Activated B cell treated with CpG ODN at 0.5 μM for 24 hours (primary cell): Measurements from ENCODE around the gene PLK5. TPM values are rescaled to one million over a fixed set of nuclear protein-coding genes. Genes with fewer than 3 reads are reported as not detected.

ENCODE experiments used
- ATAC-seq: fragments of 200-7000 bp; cut with Tn5 transposase; one replicate; pipeline ENCODE4 v1.10.0; 2021; ENCODE audit warnings: low read depth, mild to moderate bottlenecking, moderate library complexity
- CTCF ChIA-PET: fragments of 350-600 bp; sonication (Branson Sonifier 250); formaldehyde crosslinking; loops from one replicate; lab custom pipeline; 2021; ENCODE audit warnings: antibody characterized with exemption; lab: Charles Lee
- POLR2A ChIA-PET: fragments of 350-600 bp; sonication (Branson Sonifier 250); formaldehyde crosslinking; loops from one replicate; lab custom pipeline; 2021; ENCODE audit warnings: antibody characterized with exemption; lab: Charles Lee
- DNase-seq: peaks from one replicate; pipeline ENCODE4 v3.0.0; 2022
- H3K27ac Mint-ChIP-seq: one replicate; pipeline ENCODE4 v1.8.0; 2020; ENCODE audit warnings: mixed read lengths
- H3K27me3 Mint-ChIP-seq: one replicate; pipeline ENCODE4 v1.8.0; 2021; ENCODE audit warnings: mixed read lengths
- H3K36me3 Mint-ChIP-seq: one replicate; pipeline ENCODE4 v1.8.0; 2021; ENCODE audit warnings: low read depth, mixed read lengths
- H3K4me1 Mint-ChIP-seq: one replicate; pipeline ENCODE4 v1.8.0; 2021; ENCODE audit warnings: mixed read lengths
- H3K4me3 Mint-ChIP-seq: one replicate; pipeline ENCODE4 v1.8.0; 2020; ENCODE audit warnings: mild to moderate bottlenecking, mixed read lengths
- H3K9me3 Mint-ChIP-seq: one replicate; pipeline ENCODE4 v1.8.0; 2020; ENCODE audit warnings: mixed read lengths
- intact Hi-C: fragments of 100-400 bp; cut with micrococcal nuclease; formaldehyde crosslinking; loops from one replicate; pipeline ENCODE4 v1.15.1; 2024
- total RNA-seq: library from RNA; stranded (reverse); gene quantifications from 2 replicates; pipeline ENCODE4 v1.2.3, GENCODE V29; 2022
- TF ChIP-seq, protein P1 (sequence below): fragments of 200-600 bp; IDR thresholded peaks from one replicate; pipeline ENCODE4 v1.8.0; 2022; ENCODE audit warnings: antibody characterized with exemption, mild to moderate bottlenecking

Gene PLK5
- total RNA-seq, 1 donor from 2014 or later, result not detected

DNA sequence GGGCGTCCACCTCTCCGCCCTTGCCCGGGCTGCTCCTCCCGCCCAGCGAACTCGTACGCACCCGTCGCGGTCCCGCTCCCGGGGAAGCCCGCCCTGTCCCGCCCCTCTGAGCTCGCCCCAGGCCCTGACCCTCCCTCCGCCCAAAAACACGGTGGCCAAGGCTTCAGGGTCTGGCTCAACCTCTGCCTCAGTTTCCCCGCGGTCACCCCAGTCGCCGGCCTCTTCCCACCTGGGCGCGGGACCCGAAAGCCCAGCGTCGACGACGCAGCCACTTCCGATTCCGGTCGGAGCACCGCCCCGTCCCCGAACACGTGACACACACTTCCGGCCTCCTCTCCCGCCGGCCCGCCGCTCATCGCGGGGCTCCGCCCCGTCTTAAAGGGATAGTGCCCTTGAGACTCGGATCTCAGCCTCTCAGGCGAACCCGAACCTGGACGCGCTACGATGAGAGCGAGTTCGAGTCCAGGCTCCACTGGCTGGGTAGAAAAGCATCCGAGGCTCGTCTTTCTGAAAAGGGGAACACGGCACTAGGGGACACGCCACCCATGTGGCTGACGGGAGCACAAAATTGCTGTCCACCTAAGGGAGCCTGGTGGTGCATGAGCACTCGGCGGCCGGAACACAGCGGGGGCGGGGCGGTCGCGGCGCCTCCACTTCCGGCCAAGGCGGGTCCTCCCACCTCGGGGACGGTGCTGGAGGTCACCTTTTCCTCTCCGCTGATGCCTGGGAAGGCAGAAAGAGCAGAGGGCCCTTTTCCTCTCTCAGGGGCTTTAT is 44.8 kb upstream of the PLK5 start, which contains the start of gene C19orf25:
TSS of gene C19orf25 (minus strand) at position 282 of the 774 bp plus-strand sequence. CDS start 312 bp downstream, outside the sequence.
- H3K9me3 Mint-ChIP-seq, result no peaks in the 10 kb centered on the region
- TF ChIP-seq, protein P1, sequence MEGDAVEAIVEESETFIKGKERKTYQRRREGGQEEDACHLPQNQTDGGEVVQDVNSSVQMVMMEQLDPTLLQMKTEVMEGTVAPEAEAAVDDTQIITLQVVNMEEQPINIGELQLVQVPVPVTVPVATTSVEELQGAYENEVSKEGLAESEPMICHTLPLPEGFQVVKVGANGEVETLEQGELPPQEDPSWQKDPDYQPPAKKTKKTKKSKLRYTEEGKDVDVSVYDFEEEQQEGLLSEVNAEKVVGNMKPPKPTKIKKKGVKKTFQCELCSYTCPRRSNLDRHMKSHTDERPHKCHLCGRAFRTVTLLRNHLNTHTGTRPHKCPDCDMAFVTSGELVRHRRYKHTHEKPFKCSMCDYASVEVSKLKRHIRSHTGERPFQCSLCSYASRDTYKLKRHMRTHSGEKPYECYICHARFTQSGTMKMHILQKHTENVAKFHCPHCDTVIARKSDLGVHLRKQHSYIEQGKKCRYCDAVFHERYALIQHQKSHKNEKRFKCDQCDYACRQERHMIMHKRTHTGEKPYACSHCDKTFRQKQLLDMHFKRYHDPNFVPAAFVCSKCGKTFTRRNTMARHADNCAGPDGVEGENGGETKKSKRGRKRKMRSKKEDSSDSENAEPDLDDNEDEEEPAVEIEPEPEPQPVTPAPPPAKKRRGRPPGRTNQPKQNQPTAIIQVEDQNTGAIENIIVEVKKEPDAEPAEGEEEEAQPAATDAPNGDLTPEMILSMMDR, result no peak
- ChIA-PET CTCF (no interaction called here), POLR2A (interaction anchor here (0.6 to 1.4 kb wide), 3 partner anchors 56 to 613 kb away, joined by 4 to 9 read pairs (median 4); partner anchors contain the start of gene CIRBP)
- H3K4me3 Mint-ChIP-seq, result peak within 1 kb of the TSS; percentile 98
- peak within 1 kb of the TSS; percentile 95 for H3K27ac Mint-ChIP-seq
- no peaks in the 10 kb centered on the region for H3K27me3 Mint-ChIP-seq
- peaks cover 18% of the 10 kb centered on the region for H3K4me1 Mint-ChIP-seq
- intact Hi-C loops, result loop anchor here (1.0 to 2.0 kb wide), 4 partner anchors 11 to 96 kb away; partner anchors contain the start of genes DAZAP1, NDUFS7 and PCSK4
- H3K36me3 Mint-ChIP-seq, result peaks cover 17% of the 10 kb centered on the region
- peak; percentile 89 for DNase-seq
- peak; percentile 93 for ATAC-seq

DNA sequence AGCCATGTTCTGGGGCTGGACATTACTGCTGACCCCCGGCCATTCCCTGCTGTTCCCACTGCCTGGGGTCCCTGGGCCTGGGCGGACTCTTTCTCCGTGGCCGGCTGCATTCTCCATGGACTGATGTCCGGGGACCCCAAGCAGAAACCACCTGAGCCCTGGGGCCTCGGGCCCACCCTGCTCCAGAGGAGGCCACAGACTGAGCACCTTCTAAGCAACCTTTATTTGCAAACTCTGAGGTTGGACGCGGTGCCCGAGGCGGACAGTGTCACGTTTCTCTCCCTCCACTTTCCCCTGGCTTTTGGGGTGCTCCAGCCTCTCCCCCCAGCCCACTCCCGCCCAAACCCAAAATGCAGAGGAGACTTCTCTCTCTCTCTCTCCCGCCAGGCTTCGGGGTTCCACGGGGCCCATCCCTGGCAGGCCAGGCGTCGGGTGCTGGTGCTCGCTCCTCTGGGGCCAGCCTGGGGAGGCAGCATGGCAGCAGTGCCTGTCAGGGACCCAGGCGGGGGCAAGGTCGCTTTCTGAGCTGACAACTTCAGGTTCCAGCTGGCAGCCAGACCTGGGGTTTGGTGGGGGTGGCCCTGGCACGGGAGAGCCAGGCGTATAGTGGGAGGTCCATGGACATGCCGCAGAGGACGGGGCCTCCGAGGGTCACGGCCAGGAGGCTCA is 42.5 kb upstream of the PLK5 start:
- Mint-ChIP-seq H3K27me3 (no peaks in the 10 kb centered on the region), H3K9me3 (no peaks in the 10 kb centered on the region), H3K27ac (no peak overlapping the region)

DNA sequence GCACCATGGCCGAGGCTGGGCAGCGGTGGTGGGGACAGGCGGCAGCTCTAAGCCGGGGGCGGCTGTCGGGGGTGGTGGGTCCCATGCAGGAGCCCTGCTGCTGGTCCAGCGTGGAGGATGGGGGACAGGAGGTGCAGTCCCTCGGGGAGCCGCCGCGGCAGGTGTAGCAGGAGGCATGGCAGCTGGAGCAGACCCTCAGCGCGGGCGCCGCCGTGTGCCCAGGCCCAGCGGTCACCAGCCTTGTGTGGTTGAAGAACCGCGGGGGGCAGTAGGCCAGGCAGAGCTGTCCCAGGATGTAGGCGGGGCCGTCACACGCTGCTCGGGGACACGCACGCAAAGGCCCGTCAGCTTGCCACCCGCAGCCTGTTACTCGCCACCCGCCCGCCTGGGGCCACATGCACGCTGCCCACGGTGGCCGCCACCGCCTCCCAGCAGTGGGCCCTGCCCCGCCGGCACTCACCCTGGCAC is 42.0 kb upstream of the PLK5 start:
- Mint-ChIP-seq H3K27ac (no peak overlapping the region), H3K4me3 (no peak overlapping the region), H3K27me3 (no peaks in the 10 kb centered on the region), H3K4me1 (peaks cover 18% of the 10 kb centered on the region), H3K9me3 (no peaks in the 10 kb centered on the region), H3K36me3 (peaks cover 6% of the 10 kb centered on the region)
- POLR2A ChIA-PET, result no interaction called here
- ATAC-seq (no peak), DNase-seq (no peak)
- CTCF ChIA-PET, result no interaction called here
- intact Hi-C loops, result no loop called here
- TF ChIP-seq, protein P1, result no peak

More for the DNA sequence above, 42.5 kb upstream of the PLK5 start:
- H3K4me3 Mint-ChIP-seq, result no peak overlapping the region
- ATAC-seq (no peak), DNase-seq (no peak)
- CTCF ChIA-PET, result no interaction called here
- peaks cover 18% of the 10 kb centered on the region for H3K4me1 Mint-ChIP-seq
- TF ChIP-seq, protein P1, result no peak
- intact Hi-C loops, result no loop called here
- POLR2A ChIA-PET, result no interaction called here
- peaks cover 8% of the 10 kb centered on the region for H3K36me3 Mint-ChIP-seq

DNA sequence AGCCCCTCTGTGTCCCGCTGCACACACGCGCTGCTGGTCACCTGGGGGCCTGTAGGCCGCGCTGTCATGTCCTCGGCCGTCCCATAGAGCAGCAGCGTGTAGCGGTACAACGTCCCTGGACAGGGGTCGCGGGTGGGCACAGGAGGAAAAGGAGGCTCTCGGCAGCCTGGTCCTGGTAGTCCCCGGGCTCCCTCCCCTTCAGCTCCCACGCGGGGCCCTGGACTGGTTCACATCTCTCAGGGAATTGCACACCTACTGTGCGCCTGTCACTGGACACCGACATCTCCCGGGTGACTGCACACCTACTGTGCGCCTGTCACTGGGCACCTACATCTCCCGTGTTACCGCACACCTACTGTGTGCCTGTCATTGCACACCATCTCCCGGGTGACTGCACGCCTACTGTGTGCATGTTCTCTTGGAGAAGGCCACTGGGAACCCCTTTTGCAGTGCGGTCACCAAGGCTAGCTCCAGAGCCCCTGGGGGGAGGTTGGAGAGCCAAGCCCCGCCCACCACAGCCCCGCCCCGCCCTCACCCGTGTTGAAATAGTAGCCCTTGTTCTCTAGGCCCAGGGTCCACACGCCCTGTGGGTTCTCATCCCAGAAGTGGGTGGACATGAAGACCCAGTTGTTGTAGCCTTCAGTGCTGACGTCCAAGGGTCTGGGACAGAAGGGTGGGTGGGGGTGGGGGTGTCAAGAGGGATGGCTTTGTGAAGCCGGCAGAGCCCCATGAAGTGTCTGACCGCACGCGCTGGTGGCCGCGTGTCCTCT is 41.3 kb upstream of the PLK5 start:
- H3K4me1 Mint-ChIP-seq, result peaks cover 14% of the 10 kb centered on the region
- H3K27ac Mint-ChIP-seq, result no peak overlapping the region
- TF ChIP-seq, protein P1, result no peak
- POLR2A ChIA-PET, result interaction anchor here (0.6 kb wide), 1 partner anchor 420 kb away, joined by 4 read pairs; no protein-coding TSS in a partner anchor
- ATAC-seq, result no peak
- H3K9me3 Mint-ChIP-seq, result no peaks in the 10 kb centered on the region
- intact Hi-C loops, result no loop called here
- H3K4me3 Mint-ChIP-seq, result no peak overlapping the region
- no peak for DNase-seq
- H3K27me3 Mint-ChIP-seq, result no peaks in the 10 kb centered on the region
- H3K36me3 Mint-ChIP-seq, result peaks cover 4% of the 10 kb centered on the region
- CTCF ChIA-PET, result no interaction called here
